SK-N-SH treated with all-trans-retinoic acid at 6 μM for 48 hours (cell line): ENCODE measurements around the gene POLR1E.
"Not testable (repeated sequence)": the region's sequence is repeated elsewhere in the genome, so short reads cannot be mapped to it uniquely, and the experiment has no call there.

ENCODE experiments used
- ESRRG ChIP-seq: fragments of 250-450 bp; sonication (Bioruptor Pico); IDR thresholded peaks from 2 replicates; pipeline ENCODE4 v1.6.1; 2021; ENCODE audit warnings: mild to moderate bottlenecking
- GLIS3 ChIP-seq: fragments of 250-450 bp; sonication (Bioruptor Pico); IDR thresholded peaks from 2 replicates; pipeline ENCODE4 v1.5.0; 2020; ENCODE audit warnings: mild to moderate bottlenecking, moderate library complexity
- OSR1 ChIP-seq: fragments of 250-450 bp; sonication (Bioruptor Pico); IDR thresholded peaks from 2 replicates; pipeline ENCODE4 v1.8.0; 2022; ENCODE audit warnings: moderate library complexity, mild to moderate bottlenecking, inconsistent platforms
- TOX ChIP-seq: fragments of 250-450 bp; sonication (Bioruptor Pico); IDR thresholded peaks from 2 replicates; pipeline ENCODE4 v1.8.0; 2021; ENCODE audit warnings: mild to moderate bottlenecking, moderate library complexity, borderline replicate concordance

GRCh38 chr9:37510053-37510452, 24.3 kb downstream of the POLR1E start:
- TF ChIP-seq OSR1 (CRISPR knock-in tag); GLIS3 (CRISPR knock-in tag); TOX; ESRRG: not testable (repeated sequence)
